HG03521 (cell line): ENCODE data around the gene TMEM128.
"Not testable (repeated sequence)": the region's sequence is repeated elsewhere in the genome, so short reads cannot be mapped to it uniquely, and the experiment has no call there.

ENCODE experiments used
- ATAC-seq: cut with Tn5 transposase; IDR thresholded peaks from one replicate; pipeline ENCODE4 v1.9.1; 2021; ENCODE audit warnings: mild to moderate bottlenecking, moderate library complexity; ENCODE audit not compliant: unreplicated experiment

TMEM128 gene

DNA sequence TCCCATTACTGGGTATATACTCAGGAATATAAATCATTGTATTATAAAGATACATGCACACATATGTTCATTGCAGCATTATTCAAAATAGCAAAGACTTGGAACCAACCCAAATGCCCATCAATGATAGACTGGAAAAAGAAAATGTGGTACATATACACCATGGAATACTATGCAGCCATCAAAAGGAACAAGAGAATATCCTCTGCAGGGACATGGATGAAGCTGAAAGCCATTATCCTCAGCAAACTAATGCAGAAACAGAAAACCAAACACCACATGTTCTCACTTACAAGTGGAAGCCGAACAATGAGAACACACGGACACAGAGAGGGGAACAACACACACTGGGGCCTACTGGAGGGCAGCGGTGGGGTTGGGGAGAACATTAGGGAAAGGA lies 9.7 kb upstream of the TMEM128 start:
- not testable (repeated sequence) for ATAC-seq

DNA sequence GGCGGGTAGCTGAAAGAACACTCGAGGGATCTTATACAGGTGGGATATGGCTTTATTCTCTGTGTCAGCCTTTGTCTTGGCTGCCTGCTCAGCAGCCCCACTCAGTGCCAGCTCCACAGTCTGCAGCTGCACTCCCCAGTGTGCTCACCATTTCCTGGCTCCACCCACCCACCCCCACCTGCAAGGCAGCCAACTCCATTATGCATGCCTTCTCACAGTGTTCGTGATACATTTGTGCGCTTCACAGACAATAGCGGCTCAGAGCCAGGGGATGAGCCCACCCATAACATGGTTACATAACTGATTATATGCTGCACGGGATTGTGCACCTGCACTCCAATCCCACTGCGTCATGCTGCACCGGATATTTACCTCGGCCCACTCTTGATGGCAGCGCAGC lies 8.8 kb upstream of the TMEM128 start:
- no peak for ATAC-seq

DNA sequence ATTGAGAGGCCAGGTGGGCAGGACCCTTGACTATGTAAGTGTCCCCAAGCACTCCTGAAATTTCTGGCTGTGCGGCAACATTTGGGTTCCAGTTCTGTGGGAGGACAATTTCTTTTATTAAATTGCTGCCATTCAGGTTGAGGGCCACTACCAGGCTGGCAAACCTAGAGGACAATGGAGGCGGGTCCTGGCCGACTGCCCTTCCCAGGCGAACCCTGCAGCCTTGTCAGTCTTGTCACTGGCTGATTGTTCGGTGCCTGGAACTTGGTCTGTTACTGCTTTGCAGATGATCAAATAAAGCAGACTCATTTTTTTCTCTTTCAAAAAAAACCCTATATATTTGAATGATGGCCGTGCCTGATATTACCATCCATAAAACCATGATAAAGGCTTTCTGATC lies 6.6 kb upstream of the TMEM128 start:
- ATAC-seq, result no peak

DNA sequence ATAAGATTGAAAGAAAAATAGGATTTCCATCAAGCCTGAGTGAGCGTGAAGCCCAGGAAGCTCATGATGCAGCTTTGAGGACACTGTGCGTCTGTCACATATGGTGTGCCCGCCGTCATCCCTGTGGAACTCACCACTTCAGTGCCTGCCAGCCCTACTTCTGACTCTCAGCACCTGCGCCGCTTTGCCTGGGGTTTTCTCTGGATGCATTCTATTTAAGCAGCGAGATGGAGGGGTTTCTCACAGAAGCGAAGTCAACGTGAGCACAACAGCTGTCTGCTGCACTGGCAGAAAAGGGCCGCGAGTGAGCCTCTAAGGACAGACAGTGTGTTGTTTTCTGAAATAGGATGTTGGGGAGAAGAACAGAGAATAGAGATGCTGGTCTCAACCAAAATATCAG lies 6.2 kb upstream of the TMEM128 start:
- ATAC-seq, result no peak

DNA sequence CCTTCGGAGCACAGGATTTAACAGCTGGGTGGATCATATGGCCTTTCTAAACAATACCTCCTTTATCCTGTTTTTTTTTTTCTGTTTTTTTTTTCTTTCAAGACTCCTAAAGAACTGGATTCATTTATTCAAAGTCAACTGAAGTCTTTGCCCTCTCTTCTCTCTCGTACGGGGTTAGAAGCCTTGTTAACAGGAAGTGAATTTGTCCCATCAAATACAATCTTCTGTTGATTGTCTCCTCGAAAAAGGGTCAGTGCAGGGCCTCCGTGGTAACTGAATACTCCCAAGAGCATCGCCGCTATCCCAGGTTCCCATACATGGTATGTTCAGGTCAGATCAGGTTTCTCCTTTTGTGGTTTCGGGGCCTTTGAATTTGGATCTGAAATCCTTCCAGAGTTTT lies 1.8 kb upstream of the TMEM128 start:
- no peak for ATAC-seq

DNA sequence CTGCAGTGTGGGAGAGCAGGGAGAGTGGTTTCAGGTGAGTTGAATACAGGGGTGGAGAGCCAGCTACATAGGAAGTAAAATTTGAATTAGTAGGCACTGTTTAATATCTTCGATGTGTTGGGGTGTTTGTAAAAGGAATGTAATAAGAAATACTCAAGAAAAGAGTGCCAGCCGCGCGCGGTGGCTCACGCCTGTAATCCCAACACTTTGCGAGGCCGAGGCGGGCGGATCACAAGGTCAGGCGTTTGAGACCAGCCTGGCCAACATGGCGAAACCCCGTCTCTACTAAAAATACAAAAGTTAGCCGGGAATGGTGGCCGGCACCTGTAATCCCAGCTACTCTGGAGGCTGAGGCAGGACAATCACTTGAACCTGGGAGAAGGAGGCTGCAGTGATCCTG lies 1.3 kb upstream of the TMEM128 start:
- not testable (repeated sequence) for ATAC-seq

DNA sequence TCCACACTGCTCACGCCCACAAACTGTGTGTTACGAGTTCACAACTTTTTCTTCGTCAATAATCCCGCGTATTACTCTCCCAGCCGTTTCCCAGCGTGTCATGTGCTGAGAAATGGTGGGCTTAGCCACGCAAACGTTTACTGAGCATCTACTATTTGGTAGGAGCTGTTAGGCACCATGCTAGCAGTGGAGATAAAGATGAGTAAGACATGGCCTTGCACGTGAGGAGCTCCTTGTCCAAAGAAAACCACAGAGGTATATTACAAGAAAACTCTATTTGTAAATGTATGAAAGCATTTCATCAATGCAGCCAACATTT lies 821 bp upstream of the TMEM128 start:
- ATAC-seq, result no peak

DNA sequence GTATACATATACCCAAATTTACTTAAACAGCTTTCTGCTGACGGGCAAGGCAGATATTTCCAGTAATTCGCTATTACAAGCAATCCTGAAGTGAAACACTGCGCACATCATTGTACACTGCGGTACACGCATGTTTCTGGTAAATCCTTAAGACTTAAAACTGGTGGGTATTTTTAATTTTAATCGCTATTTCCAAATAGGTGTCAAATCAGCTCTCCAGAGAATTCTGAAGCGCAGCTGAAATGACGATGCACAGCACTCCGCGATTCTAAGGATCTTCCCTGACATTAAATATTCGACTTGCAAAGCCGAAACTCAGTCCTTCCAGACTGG lies 361 bp downstream of the TMEM128 start:
- peak; percentile 11 for ATAC-seq

DNA sequence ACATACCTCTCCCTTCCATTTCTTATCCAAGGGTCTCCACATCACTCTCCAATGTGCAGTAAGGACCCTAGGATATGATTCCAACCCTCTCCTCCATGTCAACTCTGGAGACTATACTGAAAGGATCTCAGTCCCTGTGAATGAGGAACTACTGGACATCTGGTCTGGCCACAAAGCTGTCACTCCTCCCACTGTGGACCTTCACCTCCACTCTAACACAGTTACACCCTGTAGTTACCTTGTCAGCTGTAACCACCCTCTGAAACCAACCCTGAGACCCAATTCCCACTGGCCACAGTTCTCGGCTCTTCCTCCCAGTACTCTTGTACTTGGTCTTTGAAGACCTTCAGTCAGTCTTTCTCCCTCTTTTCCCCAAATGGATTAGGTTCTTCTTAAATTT lies 2.9 kb downstream of the TMEM128 start:
- ATAC-seq, result no peak

DNA sequence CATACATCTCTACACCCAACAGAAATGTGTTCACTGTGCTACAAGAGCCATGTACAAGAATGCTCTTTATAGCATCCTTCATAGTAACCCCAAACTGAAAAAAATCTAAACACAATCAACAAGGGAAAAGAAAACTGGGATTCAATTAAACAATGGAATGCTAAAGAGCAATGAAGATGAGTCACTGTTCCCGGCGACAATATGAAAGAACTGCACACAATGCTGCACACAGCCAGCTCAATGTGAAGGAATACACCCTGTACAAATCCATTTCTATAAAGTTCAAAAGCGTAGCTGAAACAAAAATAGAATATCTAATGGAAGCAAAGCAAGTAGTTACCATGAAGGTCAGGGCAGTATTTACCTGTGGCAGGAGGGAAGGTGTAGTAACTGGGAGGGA lies 8.5 kb downstream of the TMEM128 start:
- not testable (repeated sequence) for ATAC-seq

DNA sequence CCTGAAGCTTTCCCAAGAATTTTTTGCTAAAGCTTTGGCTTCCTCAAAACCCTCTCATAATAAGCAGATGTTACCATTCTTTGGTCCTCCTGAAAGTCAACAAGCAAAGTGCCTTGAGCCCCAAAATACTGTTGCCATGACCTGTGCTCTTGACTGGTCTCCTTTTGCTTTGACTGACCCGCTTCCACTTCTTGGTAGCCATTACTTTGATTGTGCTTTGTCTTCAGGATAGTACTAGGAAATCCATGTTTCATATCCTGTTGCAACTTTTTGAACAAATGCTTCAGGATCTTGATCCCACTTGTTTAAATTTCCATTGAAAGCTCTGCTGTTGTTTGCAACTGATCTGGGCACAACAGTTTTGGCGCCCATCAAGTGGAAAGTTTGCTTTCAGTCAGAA lies 14.4 kb downstream of the TMEM128 start:
- no peak for ATAC-seq

DNA sequence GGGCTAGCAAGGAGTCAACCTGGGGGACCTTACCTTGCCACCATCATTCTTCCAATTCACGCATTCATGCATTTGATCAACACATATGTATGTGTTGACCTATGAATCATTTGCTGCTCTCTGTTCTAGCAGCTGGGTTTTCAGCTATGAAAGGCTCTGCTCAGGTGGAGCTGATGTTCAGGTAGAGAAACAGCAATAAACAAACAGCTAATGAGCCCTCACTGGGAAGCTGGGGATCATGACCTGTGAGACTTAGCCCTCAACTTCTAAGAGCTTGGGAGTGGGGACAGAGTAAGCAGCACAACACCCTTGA lies 19.7 kb downstream of the TMEM128 start:
- ATAC-seq, result no peak

DNA sequence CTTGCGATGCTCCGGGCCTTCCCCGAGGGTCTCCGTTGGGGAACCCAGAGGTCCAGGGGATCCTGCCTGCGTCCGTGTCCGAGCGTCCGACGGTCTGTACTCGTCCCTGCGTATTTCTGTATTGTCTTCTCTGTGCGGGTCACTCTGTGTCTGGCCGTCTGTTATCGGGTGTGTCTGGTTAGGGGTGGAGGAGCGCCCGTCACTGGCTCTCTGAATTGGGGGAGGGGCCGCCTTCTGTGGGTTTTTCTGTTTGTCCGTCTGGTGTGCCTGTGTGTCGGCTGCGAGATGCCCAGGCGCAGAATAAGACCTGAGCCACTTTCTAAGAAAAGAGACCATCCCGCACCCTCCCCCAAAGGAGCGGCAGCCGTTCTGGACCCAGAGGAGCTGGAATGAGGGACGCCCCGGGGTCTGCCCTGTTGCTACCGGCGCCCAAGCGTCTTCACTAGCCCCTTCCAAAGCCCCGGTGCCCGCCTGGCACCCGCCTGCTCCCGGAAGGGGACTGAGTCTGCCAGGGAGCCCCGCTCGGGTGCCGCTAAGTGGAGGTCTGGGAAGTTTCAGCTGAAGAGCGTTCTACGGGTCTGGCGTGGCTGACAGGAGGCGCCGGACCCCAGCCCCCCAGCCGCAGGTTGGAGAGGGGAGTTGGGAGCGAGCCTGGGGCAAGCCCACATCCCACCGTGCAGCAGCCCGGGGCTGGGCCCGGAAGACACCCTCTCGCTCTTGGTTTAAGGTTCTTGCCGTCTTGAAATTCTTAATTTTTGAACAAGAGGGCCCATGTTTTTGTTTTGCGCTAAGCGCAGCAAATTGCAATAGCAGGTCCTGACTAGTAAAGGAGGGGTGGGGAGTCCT lies 20.3 kb downstream of the TMEM128 start:
- ATAC-seq, result no peak

DNA sequence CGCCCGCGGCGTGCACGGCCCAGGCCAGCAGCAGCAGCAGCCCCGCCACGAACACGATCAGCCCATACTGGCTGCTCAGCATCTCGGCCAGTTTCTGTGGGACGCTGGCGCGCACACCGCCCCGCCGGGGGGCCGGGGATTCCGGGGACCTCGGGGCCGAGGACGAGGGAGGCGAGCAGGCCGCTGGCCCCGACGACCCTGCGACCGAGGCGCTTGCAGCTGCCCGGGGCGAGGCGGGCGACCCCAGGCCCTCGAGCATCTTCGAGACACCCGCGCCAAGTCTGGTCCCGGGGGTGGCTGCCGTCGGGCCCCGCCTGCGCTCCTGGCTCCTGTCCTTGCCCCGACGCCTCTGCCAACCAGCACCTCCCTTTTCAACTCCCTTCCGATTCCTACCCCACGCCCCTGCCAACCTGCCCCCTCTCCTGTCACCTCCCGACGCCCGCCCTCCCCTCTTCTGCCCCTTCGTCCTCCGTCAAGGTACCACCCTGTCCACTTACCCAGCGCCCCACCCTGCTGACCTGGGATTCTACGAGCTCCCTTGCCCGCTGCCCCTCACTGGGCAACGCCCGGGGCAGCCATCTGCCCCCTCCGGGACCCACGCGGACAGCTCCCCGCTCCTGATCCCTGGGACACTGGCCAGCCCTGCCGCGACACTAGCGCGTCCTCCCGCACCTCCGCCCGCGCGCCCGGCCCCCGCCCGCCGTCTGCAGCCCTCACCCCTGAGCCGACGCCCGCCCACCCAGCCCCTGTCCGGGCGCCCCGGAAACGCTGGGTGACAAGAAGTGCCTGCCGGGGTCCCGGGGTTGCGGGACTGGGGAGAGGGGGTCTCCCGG lies 21.2 kb downstream of the TMEM128 start, which contains the start of gene OTOP1:
TSS of gene OTOP1 (minus strand) at position 324 of the 833 bp plus-strand sequence. CDS start at position 259, 65 bp downstream.
- ATAC-seq, result no peak

DNA sequence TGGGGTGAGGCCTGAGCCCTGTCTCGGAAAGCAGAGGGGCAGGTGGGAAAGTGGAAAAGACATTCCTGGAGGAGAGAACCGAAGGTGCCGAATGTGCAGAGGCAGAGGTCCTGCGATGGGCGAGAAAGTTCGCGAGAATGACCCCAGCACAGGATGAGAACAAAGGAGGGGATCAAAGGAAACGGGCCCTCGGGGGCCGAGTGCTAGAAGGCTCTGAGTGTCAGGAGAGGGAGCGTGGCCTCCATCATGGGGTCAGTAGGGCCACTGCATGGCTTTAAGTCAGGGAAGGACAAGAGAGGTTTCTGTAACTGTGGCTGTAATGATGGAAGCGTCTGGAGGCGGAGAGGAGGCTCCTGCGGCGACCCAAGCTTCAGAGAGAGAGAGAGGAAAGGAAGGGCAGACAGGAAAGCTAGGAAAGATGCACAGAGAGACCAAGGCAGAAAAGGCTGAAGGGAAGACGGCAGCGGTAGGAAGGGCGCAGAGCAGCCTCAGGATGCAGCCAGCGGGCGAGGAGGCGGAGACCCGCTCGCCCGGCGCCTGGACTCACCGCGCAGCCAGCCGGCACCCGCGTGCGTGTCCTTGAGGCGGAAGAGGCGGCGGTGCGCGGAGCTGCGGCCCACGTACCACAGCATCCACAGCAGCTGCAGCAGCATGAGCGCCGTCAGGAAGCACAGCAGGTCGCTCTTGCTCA lies 22.0 kb downstream of the TMEM128 start:
- ATAC-seq, result no peak

DNA sequence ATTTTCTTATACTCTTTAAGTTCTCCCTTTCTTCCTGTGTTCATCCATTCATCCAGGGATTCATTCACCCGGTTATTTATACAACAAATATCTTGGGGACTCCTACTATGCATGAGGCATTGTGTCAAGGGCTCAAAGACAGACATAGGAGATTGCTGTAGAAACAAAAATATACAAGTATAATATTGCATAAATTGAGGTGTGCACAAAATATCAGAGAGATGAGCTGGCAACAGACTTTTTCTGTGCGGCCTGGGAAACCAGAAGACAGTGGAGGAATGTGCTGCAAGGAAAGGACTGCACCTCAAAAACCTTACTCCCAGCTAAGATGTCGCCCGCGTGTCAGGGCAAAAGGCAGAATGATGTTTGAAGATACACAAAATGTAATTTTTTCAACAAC lies 30.9 kb downstream of the TMEM128 start:
- ATAC-seq, result no peak

DNA sequence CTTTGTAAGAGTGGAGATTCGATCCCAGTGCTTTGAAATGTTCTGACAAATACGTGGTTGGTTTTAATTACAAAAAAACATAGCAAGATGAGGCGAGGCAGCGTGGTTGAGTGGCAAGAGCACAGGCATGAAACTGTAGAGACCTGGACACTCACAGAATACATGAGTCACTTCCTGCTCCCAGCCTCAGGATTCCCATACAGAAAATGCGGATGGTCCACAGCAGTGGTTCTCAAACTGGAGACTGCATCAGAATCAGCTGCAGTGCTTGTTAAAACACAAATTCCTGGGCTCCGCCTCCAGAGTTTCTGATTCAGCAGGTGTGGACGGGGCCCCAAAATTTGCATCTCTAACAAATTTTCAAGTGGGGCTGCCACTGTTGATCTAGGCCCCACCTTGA lies 31.4 kb downstream of the TMEM128 start:
- ATAC-seq, result no peak

DNA sequence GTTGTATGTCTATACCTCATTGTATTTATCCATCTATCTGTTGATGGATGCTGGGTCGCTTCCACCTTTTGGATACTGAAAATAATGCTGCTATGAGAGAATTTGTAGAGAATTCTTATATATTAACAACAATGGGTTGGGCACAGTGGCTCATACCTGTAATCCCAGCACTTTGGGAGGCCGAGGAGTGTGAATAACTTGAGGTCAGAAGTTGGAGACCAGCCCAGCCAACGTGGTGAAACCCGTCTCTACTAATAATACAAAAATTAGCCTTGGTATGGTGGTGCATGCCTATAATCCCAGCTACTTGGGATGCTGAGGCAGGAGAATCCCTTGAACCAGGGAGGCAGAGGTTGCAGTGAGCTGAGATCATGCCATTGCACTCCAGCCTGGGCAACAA lies 34.3 kb downstream of the TMEM128 start:
- ATAC-seq, result not testable (repeated sequence)

DNA sequence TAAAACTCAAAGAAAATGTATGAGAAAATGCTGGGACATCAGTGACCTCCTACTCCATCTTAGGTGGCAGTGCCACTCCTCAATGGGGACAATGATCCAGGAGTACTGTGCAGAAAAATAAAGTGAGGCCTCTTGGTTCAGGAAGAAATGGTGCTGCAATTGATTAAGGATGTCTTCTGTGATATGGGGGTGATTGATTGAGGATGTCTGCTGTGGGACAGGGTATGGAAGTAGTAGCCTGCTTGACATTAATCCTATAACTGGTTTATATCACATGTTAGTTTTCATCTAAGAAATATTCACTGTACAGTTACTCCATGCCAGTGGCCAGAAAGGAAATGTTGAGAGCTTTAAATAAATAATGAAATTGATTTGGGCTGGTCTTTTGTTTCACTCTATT lies 41.8 kb downstream of the TMEM128 start:
- no peak for ATAC-seq

DNA sequence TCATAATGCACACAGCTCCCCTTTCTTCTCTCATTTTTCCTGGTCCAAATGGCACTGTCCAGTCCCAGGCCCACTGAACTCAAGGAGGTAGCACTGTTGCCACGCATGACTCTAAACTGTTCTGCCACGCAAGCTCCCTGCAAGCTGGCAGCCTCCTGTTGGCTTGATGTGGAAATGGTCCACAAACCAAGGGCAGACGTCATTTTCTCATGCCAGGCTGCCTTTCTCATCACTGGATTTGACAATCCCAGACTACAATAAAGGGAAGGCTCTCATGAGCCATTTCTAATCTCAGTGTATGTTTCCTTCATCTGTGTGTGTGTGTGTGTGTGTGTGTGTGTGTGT lies 43.6 kb downstream of the TMEM128 start:
- ATAC-seq, result no peak

DNA sequence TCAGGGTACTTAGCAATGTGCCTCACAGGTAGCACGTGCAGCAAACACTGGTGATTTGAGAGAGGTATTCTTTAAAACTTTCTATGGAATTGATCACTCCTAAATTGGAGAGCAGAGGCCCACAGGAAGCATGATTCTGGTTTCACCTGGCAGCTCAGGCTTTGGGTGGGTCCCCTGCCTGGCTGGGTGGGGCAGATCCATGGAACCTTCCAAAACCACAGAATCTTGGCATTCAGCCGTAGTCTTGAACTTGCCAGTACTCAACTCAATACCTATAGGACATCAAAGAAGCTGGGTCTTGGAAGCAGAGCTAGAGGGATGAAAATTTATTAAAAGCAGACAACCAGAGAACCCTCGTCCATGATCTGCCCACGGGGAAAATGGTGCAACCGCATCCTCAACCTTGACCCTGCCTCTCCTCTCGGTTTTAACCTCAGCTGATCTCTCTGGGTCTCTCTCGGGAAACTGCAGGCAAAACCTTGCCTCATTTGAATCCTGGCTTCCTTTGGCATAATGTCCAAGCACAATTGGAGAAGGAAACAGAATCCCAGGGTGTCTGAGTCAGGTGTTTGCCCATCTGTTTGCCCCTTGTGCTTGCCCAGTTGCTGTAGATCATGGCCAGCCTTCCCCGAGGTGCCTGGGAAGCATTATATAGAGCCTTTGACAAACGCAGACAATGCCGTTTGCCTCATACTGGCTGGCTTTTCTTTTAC lies 44.2 kb downstream of the TMEM128 start:
- ATAC-seq, result no peak
